Activated CD8-positive, alpha-beta memory T cell treated with anti-CD3 and anti-CD28 coated beads, Interleukin-2, amount 10 ng/mL, durations not matched to agents 7 days and 5 days (primary cell): Measurements from ENCODE around the gene TRAK1. TPM values are rescaled to one million over a fixed set of nuclear protein-coding genes. Genes with fewer than 3 reads are reported as not detected.
A peak's percentile ranks its signal among the peaks of the same experiment; 100 is the strongest.
"Not testable (repeated sequence)": the region's sequence is repeated elsewhere in the genome, so short reads cannot be mapped to it uniquely, and the experiment has no call there.

Experiments
- ATAC-seq: fragments of 150-1000 bp; cut with Tn5 transposase; one replicate; pipeline ENCODE4 v1.10.0; 2021; ENCODE audit warnings: moderate library complexity
- CTCF ChIA-PET: fragments of 350-600 bp; sonication (Branson Sonifier 250); formaldehyde crosslinking; loops from one replicate; lab custom pipeline; 2021; ENCODE audit warnings: antibody characterized with exemption; lab: Charles Lee
- DNase-seq: peaks from one replicate; pipeline ENCODE4 v3.0.0-alpha.2; 2020
- H3K27ac Mint-ChIP-seq: one replicate; pipeline ENCODE4 v1.8.0; 2021; ENCODE audit warnings: mild to moderate bottlenecking, mixed read lengths
- H3K27me3 Mint-ChIP-seq: one replicate; pipeline ENCODE4 v1.8.0; 2021; ENCODE audit warnings: mixed read lengths
- H3K36me3 Mint-ChIP-seq: one replicate; pipeline ENCODE4 v1.8.0; 2021; ENCODE audit warnings: mild to moderate bottlenecking, mixed read lengths
- H3K4me1 Mint-ChIP-seq: one replicate; pipeline ENCODE4 v1.8.0; 2021; ENCODE audit warnings: mixed read lengths
- H3K4me3 Mint-ChIP-seq: one replicate; pipeline ENCODE4 v1.8.0; 2021; ENCODE audit warnings: mild to moderate bottlenecking, moderate library complexity, mixed read lengths
- H3K9me3 Mint-ChIP-seq: one replicate; pipeline ENCODE4 v1.8.0; 2022; ENCODE audit warnings: low read depth, mixed read lengths
- total RNA-seq, 2 experiments: library from RNA; stranded (reverse); gene quantifications; one replicate each; pipeline ENCODE4 v1.2.3, GENCODE V29; 2021

TRAK1 gene, protein sequence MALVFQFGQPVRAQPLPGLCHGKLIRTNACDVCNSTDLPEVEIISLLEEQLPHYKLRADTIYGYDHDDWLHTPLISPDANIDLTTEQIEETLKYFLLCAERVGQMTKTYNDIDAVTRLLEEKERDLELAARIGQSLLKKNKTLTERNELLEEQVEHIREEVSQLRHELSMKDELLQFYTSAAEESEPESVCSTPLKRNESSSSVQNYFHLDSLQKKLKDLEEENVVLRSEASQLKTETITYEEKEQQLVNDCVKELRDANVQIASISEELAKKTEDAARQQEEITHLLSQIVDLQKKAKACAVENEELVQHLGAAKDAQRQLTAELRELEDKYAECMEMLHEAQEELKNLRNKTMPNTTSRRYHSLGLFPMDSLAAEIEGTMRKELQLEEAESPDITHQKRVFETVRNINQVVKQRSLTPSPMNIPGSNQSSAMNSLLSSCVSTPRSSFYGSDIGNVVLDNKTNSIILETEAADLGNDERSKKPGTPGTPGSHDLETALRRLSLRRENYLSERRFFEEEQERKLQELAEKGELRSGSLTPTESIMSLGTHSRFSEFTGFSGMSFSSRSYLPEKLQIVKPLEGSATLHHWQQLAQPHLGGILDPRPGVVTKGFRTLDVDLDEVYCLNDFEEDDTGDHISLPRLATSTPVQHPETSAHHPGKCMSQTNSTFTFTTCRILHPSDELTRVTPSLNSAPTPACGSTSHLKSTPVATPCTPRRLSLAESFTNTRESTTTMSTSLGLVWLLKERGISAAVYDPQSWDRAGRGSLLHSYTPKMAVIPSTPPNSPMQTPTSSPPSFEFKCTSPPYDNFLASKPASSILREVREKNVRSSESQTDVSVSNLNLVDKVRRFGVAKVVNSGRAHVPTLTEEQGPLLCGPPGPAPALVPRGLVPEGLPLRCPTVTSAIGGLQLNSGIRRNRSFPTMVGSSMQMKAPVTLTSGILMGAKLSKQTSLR
- 10 to 100 TPM; 27.3 to 31.1 TPM for total RNA-seq

DNA sequence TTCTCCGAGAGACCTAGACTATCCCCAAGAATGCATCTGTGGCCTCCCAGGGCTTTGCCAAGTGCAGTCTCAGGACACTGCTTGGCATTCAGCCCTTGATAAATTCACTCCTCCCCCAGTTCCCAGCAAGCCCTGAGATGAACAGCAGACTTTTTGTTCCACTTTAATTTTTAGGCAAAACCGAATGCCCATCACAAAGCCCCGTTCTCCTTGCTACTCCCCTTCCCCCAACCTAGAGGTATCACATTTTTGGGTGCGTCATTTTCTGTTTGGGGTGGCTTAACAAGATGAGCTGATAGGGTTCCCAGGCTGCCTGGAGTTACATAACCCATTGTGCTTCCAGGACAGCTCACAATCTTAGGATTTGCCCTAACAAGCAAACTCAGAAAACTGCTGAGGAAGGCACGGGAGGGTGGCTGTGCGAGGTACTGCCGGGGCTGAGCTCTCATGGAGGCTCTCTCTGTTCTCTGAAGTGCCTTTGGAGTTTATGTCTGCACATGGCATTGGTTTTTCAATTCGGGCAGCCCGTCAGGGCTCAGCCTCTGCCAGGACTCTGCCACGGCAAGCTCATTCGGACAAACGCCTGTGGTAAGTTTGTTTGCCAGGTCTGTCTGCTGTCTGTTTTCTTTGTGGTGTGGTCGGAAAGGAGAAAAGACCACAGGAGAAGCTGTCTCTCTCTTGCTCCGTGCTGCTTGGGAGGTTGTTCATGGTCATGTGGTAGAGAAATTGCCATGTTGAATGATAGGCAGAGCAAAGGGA lies at the start of gene TRAK1:
Gene TRAK1, plus strand, starts transcription at position 385 of the 759 bp plus-strand sequence. Its CDS starts 113 bp downstream, at position 498.
- CTCF ChIA-PET: interaction anchor here (1.2 kb wide), 2 partner anchors 8 to 129 kb away, joined by 3 read pairs; partner anchors contain the start of gene ULK4
- H3K27ac Mint-ChIP-seq: peak within 1 kb of the TSS; percentile 77
- DNase-seq: no peak
- H3K4me3 Mint-ChIP-seq: peak within 1 kb of the TSS; percentile 61
- H3K4me1 Mint-ChIP-seq: peaks cover 38% of the 10 kb centered on the region
- peaks cover 37% of the 10 kb centered on the region for H3K36me3 Mint-ChIP-seq
- peak; percentile 63 for ATAC-seq
- H3K9me3 Mint-ChIP-seq: peaks cover 4% of the 10 kb centered on the region
- H3K27me3 Mint-ChIP-seq: no peaks in the 10 kb centered on the region

- DNase-seq: no peak
- H3K4me3 Mint-ChIP-seq: no peak overlapping the region
- H3K27me3 Mint-ChIP-seq: no peaks in the 10 kb centered on the region
- H3K36me3 Mint-ChIP-seq: peaks cover 7% of the 10 kb centered on the region
- peaks cover 21% of the 10 kb centered on the region for H3K4me1 Mint-ChIP-seq
- ATAC-seq: no peak
- H3K9me3 Mint-ChIP-seq: no peaks in the 10 kb centered on the region
- CTCF ChIA-PET: no interaction called here
- no peak overlapping the region for H3K27ac Mint-ChIP-seq
Measured at GRCh38 chr3:42042747-42043098, 48.4 kb upstream of the TRAK1 start.

GRCh38 chr3:42043099-42043813 lies 47.9 kb upstream of the TRAK1 start:
- peaks cover 26% of the 10 kb centered on the region for H3K4me1 Mint-ChIP-seq
- CTCF ChIA-PET: no interaction called here
- DNase-seq (no peak), ATAC-seq (no peak)
- peaks cover 7% of the 10 kb centered on the region for H3K36me3 Mint-ChIP-seq
- H3K27me3 Mint-ChIP-seq: no peaks in the 10 kb centered on the region
- no peaks in the 10 kb centered on the region for H3K9me3 Mint-ChIP-seq
- H3K4me3 Mint-ChIP-seq: no peak overlapping the region
- no peak overlapping the region for H3K27ac Mint-ChIP-seq

GRCh38 chr3:42045708-42046243 lies 45.4 kb upstream of the TRAK1 start:
- CTCF ChIA-PET: interaction anchor here (0.8 kb wide), 1 partner anchor 74 kb away, joined by 3 read pairs; no protein-coding TSS in a partner anchor
- no peaks in the 10 kb centered on the region for H3K36me3 Mint-ChIP-seq
- ATAC-seq: no peak

GRCh38 chr3:42048526-42048925 lies 42.6 kb upstream of the TRAK1 start:
- CTCF ChIA-PET: interaction anchor here (1.1 kb wide), 1 partner anchor 51 kb away, joined by 3 read pairs; no protein-coding TSS in a partner anchor
- Mint-ChIP-seq H3K27ac (peak overlapping the region; percentile 7), H3K4me1 (peaks cover 37% of the 10 kb centered on the region)
- not testable (repeated sequence) for H3K36me3 Mint-ChIP-seq, H3K4me3 Mint-ChIP-seq, H3K27me3 Mint-ChIP-seq, H3K9me3 Mint-ChIP-seq
- DNase-seq (peak; percentile 46), ATAC-seq (peak; percentile 51)

More at GRCh38 chr3:42045708-42046243, 45.4 kb upstream of the TRAK1 start:
- H3K4me1 Mint-ChIP-seq: peaks cover 37% of the 10 kb centered on the region
- no peak overlapping the region for H3K4me3 Mint-ChIP-seq
- H3K9me3 Mint-ChIP-seq: no peaks in the 10 kb centered on the region
- no peak for DNase-seq
- H3K27me3 Mint-ChIP-seq: no peaks in the 10 kb centered on the region
- no peak overlapping the region for H3K27ac Mint-ChIP-seq

DNA sequence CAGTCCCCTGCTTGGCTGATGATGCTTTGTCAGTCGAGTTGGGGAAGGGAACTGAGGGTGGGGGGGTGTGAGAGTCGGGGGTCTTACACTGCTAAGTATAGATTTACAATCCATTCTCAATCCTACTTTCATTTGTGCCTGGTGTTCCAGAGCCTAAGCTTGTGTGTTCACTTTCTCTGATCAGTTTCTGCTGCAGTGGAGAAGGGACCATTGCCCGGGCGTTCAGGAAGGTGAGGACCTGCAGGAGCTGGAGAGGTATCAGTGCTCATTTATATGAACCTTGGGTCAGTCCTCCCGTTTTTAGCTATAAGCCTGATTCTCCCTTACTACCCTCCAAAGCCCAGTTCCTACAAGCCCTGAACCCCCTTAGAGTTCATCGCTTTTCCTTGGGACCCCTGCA lies 41.0 kb upstream of the TRAK1 start:
- Mint-ChIP-seq H3K4me3 (no peak overlapping the region), H3K36me3 (peaks cover 2% of the 10 kb centered on the region), H3K27ac (no peak overlapping the region), H3K27me3 (no peaks in the 10 kb centered on the region), H3K4me1 (peaks cover 25% of the 10 kb centered on the region), H3K9me3 (no peaks in the 10 kb centered on the region)
- DNase-seq (no peak), ATAC-seq (no peak)
- CTCF ChIA-PET: no interaction called here

DNA sequence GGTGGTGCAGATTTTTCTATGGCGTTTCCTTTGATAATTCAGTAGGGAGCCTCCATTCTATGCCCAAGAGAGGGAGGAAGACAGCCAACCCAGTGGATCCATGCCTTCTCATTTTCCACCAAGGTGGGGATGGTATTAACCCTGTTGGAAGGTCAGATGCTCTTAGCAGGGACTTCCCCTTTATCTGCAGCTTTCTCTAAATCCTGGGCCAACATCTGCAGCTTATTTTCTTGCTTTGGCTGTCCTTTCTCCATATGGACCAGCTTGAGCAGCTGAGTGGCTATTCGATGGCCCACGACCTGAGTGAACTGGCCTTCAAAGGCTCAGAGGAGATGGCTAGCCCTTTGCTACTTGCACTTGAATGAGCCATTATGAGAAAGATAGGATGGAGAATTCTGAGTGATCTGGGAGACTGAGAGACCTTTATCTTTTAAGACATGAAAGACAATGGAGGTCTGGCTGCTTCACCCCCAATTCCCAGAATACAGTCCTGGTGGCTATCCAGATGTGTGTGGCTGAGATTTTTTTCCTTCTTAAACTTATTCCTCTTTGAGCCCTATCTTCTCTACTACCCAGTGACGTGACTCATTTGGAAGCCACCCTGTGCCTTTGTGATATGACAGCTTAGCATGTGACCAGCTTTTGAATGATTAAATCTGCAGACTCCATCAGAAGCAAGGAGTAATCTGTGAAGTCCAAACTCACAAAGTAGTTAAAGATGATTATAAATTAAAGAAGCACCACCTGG lies 39.6 kb upstream of the TRAK1 start:
- CTCF ChIA-PET: no interaction called here
- no peak for ATAC-seq

GRCh38 chr3:42052132-42052483 lies 39.0 kb upstream of the TRAK1 start:
- no peak overlapping the region for H3K27ac Mint-ChIP-seq
- CTCF ChIA-PET: no interaction called here
- no peaks in the 10 kb centered on the region for H3K9me3 Mint-ChIP-seq
- H3K36me3 Mint-ChIP-seq: peaks cover 5% of the 10 kb centered on the region
- H3K4me3 Mint-ChIP-seq: no peak overlapping the region
- ATAC-seq (no peak), DNase-seq (no peak)
- no peaks in the 10 kb centered on the region for H3K27me3 Mint-ChIP-seq
- peaks cover 21% of the 10 kb centered on the region for H3K4me1 Mint-ChIP-seq

More for the DNA sequence above, 39.6 kb upstream of the TRAK1 start:
- Mint-ChIP-seq H3K4me1 (peaks cover 21% of the 10 kb centered on the region), H3K9me3 (no peaks in the 10 kb centered on the region), H3K4me3 (no peak overlapping the region), H3K27ac (no peak overlapping the region), H3K36me3 (peaks cover 5% of the 10 kb centered on the region), H3K27me3 (no peaks in the 10 kb centered on the region)
- DNase-seq: no peak

GRCh38 chr3:42052484-42053351 lies 38.4 kb upstream of the TRAK1 start:
- H3K27ac Mint-ChIP-seq: no peak overlapping the region
- H3K4me1 Mint-ChIP-seq: peaks cover 19% of the 10 kb centered on the region
- H3K27me3 Mint-ChIP-seq: no peaks in the 10 kb centered on the region
- CTCF ChIA-PET: no interaction called here
- H3K4me3 Mint-ChIP-seq: no peak overlapping the region
- DNase-seq (no peak), ATAC-seq (no peak)
- peaks cover 5% of the 10 kb centered on the region for H3K36me3 Mint-ChIP-seq
- H3K9me3 Mint-ChIP-seq: no peaks in the 10 kb centered on the region

GRCh38 chr3:42053476-42053875 lies 37.7 kb upstream of the TRAK1 start:
- Mint-ChIP-seq H3K9me3 (no peaks in the 10 kb centered on the region), H3K4me1 (peaks cover 12% of the 10 kb centered on the region), H3K36me3 (peaks cover 5% of the 10 kb centered on the region), H3K4me3 (no peak overlapping the region), H3K27me3 (no peaks in the 10 kb centered on the region), H3K27ac (no peak overlapping the region)
- CTCF ChIA-PET: no interaction called here
- ATAC-seq (no peak), DNase-seq (no peak)

DNA sequence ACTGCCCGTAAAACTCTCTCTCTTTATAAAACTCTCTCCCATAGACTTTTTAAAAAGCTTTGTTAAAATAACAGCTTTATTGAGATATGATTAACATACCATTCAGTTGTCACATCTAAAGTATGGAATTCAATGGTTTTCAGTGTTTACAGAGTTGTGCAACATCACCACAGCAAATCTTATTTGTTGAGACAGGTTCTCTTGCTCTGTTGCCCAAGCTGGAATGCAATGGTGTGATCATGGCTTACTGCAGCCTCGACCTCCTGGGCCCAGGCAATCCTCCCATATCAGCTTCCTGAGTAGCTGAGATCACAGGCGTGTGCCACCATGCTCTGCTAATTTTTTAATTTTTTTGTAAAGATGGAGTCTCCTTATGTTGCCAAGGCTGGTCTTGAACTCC lies 35.9 kb upstream of the TRAK1 start:
- ATAC-seq: no peak
- Mint-ChIP-seq H3K27ac (no peak overlapping the region), H3K9me3 (no peaks in the 10 kb centered on the region), H3K4me3 (no peak overlapping the region), H3K27me3 (no peaks in the 10 kb centered on the region), H3K4me1 (peaks cover 3% of the 10 kb centered on the region), H3K36me3 (peaks cover 5% of the 10 kb centered on the region)
- CTCF ChIA-PET: no interaction called here
- DNase-seq: no peak
